PC-9 (cell line): Measurements from ENCODE around the gene NRXN2. TPM values are rescaled to one million over a fixed set of nuclear protein-coding genes. Genes with fewer than 3 reads are reported as not detected.

Experiments
- BruUV-seq: library from RNA; stranded (reverse); fragments of 400-500 nt; replicated peaks from 2 replicates; lab custom pipeline; 2021; lab: Mats Ljungman, UMichigan
- CTCF ChIA-PET: fragments of 300-600 bp; sonication (Branson Sonifier 250); formaldehyde crosslinking; loops from one replicate; lab custom pipeline; 2022; ENCODE audit warnings: antibody characterized with exemption; lab: Charles Lee
- POLR2A ChIA-PET: fragments of 300-600 bp; sonication (Branson Sonifier 250); formaldehyde crosslinking; loops from one replicate; lab custom pipeline; 2022; ENCODE audit warnings: antibody characterized with exemption; ENCODE audit not compliant: unreplicated experiment; lab: Charles Lee
- DNase-seq, 2 experiments: peaks; one replicate each; pipeline versions ENCODE4 v3.0.0 to v3.0.0-alpha.2; 2015 to 2022; ENCODE audit warnings: mixed read lengths in 1 of 2
- H2AFZ ChIP-seq: fragments of 200-600 bp; sonication (generic); 2 replicates; pipeline ENCODE4 v1.8.1; 2017; ENCODE audit warnings: antibody characterized with exemption
- H3F3A ChIP-seq: fragments of 200-600 bp; sonication (generic); 2 replicates; pipeline ENCODE4 v1.8.1; 2017; ENCODE audit warnings: antibody characterized with exemption, mild to moderate bottlenecking, low read depth; ENCODE audit not compliant: insufficient read depth
- H3K27ac ChIP-seq: fragments of 200-600 bp; sonication (generic); 2 replicates; pipeline ENCODE4 v1.6.1; 2016; ENCODE audit warnings: mixed run types
- H3K27me3 ChIP-seq: fragments of 200-600 bp; sonication (generic); 2 replicates; pipeline ENCODE4 v1.6.1; 2016; ENCODE audit warnings: low read depth, mixed run types; ENCODE audit not compliant: insufficient read depth
- H3K36me3 ChIP-seq: fragments of 200-600 bp; sonication (generic); 2 replicates; pipeline ENCODE4 v1.6.1; 2016; ENCODE audit warnings: low read depth, mixed run types
- H3K4me1 ChIP-seq: fragments of 200-600 bp; sonication (generic); replicated peaks from 2 replicates; pipeline ENCODE4 v1.6.1; 2016; ENCODE audit warnings: mixed run types; ENCODE audit not compliant: insufficient read depth
- H3K4me2 ChIP-seq: fragments of 200-600 bp; sonication (generic); 2 replicates; pipeline ENCODE4 v1.6.1; 2017; ENCODE audit warnings: mixed run types
- H3K4me3 ChIP-seq: fragments of 200-600 bp; sonication (generic); 2 replicates; pipeline ENCODE4 v1.6.1; 2016; ENCODE audit warnings: mixed run types
- H3K79me2 ChIP-seq: fragments of 200-600 bp; sonication (generic); 2 replicates; pipeline ENCODE4 v1.6.1; 2017; ENCODE audit warnings: low read depth, mixed run types
- H3K9me2 ChIP-seq: fragments of 200-600 bp; sonication (generic); 2 replicates; pipeline ENCODE4 v1.8.1; 2017; ENCODE audit warnings: mild to moderate bottlenecking; ENCODE audit not compliant: insufficient read depth
- H3K9me3 ChIP-seq: fragments of 200-600 bp; sonication (generic); 2 replicates; pipeline ENCODE4 v1.8.1; 2016; ENCODE audit warnings: low read depth; ENCODE audit not compliant: insufficient read depth
- H4K20me1 ChIP-seq: fragments of 200-600 bp; sonication (generic); 2 replicates; pipeline ENCODE4 v1.8.1; 2017; ENCODE audit not compliant: insufficient read depth
- EZH2 ChIP-seq: fragments of 200-600 bp; sonication (generic); IDR thresholded peaks from 2 replicates; pipeline ENCODE4 v1.8.0; 2017; ENCODE audit warnings: antibody characterized with exemption, low read depth
- intact Hi-C: fragments of 100-400 bp; cut with micrococcal nuclease; formaldehyde crosslinking; loops from one replicate; pipeline ENCODE4 v1.10.0; 2022; ENCODE audit not compliant: unreplicated experiment
- total RNA-seq: library from RNA; stranded (reverse); gene quantifications from 2 replicates; pipeline ENCODE4 v1.2.3, GENCODE V29; 2021
- TF ChIP-seq, protein P1 (sequence below): fragments of 200-600 bp; sonication (generic); conservative IDR thresholded peaks from 2 replicates; pipeline ENCODE4 v1.6.1; 2017; ENCODE audit warnings: mixed run types, antibody characterized with exemption, mild to moderate bottlenecking, moderate library complexity

NRXN2 gene
- total RNA-seq, 1 experiment from 2014 or later = not detected

GRCh38 chr11:64688534-64688982 is 34.4 kb downstream of the NRXN2 start:
- intact Hi-C loops = loop anchor here (1.0 to 5.0 kb wide), 3 partner anchors 135 to 239 kb away; partner anchors contain the start of gene CDC42BPG
- H3K36me3 ChIP-seq = no peaks in the 10 kb centered on the region
- H3K9me3 ChIP-seq = no peaks in the 10 kb centered on the region
- H2AFZ ChIP-seq = no peak overlapping the region
- peak overlapping the region; percentile 74 for H3K4me2 ChIP-seq
- H3K4me3 ChIP-seq = peak overlapping the region; percentile 45; the same call in 1 of the 2 replicates
- BruUV-seq = no TSS peak
- ChIA-PET CTCF (interaction anchor here (0.5 to 1.9 kb wide), 24 partner anchors 9 to 1135 kb away, joined by 3 to 16 read pairs (median 4); partner anchors contain the start of genes CATSPERZ, PRDX5 and TRMT112), POLR2A (interaction anchor here (0.6 to 0.7 kb wide), 2 partner anchors 16 to 155 kb away, joined by 3 to 8 read pairs; no protein-coding TSS in a partner anchor)
- H3K27ac ChIP-seq = no peak overlapping the region
- peak; percentile 60 to 89 for DNase-seq
- no peaks in the 10 kb centered on the region for H3F3A ChIP-seq
- TF ChIP-seq EZH2 = no peak
- TF ChIP-seq, protein P1, sequence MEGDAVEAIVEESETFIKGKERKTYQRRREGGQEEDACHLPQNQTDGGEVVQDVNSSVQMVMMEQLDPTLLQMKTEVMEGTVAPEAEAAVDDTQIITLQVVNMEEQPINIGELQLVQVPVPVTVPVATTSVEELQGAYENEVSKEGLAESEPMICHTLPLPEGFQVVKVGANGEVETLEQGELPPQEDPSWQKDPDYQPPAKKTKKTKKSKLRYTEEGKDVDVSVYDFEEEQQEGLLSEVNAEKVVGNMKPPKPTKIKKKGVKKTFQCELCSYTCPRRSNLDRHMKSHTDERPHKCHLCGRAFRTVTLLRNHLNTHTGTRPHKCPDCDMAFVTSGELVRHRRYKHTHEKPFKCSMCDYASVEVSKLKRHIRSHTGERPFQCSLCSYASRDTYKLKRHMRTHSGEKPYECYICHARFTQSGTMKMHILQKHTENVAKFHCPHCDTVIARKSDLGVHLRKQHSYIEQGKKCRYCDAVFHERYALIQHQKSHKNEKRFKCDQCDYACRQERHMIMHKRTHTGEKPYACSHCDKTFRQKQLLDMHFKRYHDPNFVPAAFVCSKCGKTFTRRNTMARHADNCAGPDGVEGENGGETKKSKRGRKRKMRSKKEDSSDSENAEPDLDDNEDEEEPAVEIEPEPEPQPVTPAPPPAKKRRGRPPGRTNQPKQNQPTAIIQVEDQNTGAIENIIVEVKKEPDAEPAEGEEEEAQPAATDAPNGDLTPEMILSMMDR = peak; percentile 94
- no peaks in the 10 kb centered on the region for H3K4me1 ChIP-seq
- H4K20me1 ChIP-seq = no peaks in the 10 kb centered on the region
- no peaks in the 10 kb centered on the region for H3K79me2 ChIP-seq
- no peaks in the 10 kb centered on the region for H3K9me2 ChIP-seq
- H3K27me3 ChIP-seq = peaks cover 54% of the 10 kb centered on the region

DNA sequence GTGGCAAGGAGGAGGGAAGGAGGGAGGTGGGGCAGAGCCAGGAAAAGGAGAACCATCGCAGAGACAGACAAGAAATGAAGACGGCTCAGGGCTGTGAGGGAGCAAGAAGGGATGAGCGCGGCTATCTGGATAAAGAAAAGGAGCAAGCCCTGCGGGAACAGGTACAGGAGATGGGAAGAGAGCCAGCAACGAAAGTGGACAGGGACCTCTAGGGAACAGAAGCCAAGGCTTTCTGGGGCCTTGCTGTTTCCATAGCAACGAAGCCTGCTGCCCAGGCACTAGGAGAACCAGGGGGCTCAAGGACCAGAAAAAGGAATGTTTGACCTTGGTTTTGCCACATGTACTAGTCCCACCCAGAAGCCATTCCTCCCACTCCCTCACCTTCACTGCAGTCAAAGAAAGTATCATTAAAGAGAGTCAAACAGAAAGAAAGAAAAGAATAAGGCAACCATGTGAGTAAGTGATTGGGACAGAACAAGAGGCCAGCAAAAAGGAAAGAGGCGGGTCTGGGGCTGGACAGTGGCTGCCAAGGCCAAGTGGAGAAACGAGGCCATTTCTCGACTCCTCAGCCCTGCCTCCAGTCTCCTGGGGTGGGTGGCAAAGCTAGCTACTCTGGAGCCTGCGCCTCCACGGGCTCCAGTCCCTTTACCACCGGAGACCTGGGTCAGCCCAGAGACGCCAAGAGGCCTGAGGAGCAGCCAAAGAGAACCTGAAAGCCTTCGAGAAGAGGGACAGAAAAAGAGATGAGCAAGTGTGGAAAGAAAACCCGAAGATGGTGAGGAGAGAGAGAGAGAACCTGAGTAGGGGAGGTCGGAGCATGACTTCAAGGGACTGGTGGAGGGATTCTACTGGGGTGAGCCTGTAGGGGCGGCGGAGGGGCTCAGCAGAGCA is 35.1 kb downstream of the NRXN2 start:
- no peak for DNase-seq
- Histone ChIP-seq H3K4me1 (no peaks in the 10 kb centered on the region), H3F3A (no peaks in the 10 kb centered on the region), H3K9me2 (no peaks in the 10 kb centered on the region), H4K20me1 (no peaks in the 10 kb centered on the region), H3K4me2 (peak overlapping the region; percentile 74; the same call in 1 of the 2 replicates), H2AFZ (no peak overlapping the region), H3K36me3 (no peaks in the 10 kb centered on the region), H3K27me3 (peaks cover 52% of the 10 kb centered on the region), H3K27ac (no peak overlapping the region), H3K9me3 (no peaks in the 10 kb centered on the region), H3K79me2 (no peaks in the 10 kb centered on the region), H3K4me3 (no peak overlapping the region)
- BruUV-seq = no TSS peak
- POLR2A ChIA-PET = interaction anchor here (0.7 kb wide), 1 partner anchor 16 kb away, joined by 8 read pairs; no protein-coding TSS in a partner anchor
- TF ChIP-seq, protein P1 = no peak
- no peak for TF ChIP-seq EZH2
- intact Hi-C loops = loop anchor here (1.0 to 5.0 kb wide), 3 partner anchors 135 to 239 kb away; partner anchors contain the start of gene CDC42BPG
- CTCF ChIA-PET = interaction anchor here (0.6 to 1.9 kb wide), 11 partner anchors 9 to 388 kb away, joined by 3 to 16 read pairs (median 4); partner anchors contain the start of genes CATSPERZ, PRDX5 and TRMT112

DNA sequence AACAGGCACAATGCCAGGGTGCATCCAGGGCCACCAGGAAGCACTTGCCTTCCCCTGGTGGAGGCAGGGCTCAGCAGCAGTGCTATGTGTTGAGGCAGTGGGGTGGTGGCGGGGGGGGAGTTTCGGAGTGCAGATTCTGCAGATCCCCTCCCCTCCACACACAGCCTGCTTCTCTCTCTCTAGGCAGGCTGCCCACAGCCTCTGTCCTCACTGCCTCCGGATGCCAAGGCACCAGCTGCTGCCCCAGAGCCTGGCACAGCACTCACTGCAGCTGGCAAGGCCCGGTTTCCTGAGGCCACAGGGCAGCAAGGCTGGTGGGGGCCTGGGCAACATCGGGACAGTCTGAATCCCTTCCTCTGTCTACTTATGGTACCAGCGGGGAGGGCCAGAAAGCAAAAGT is 35.8 kb downstream of the NRXN2 start:
- POLR2A ChIA-PET = no interaction called here
- CTCF ChIA-PET = no interaction called here

More for the DNA sequence above, 35.8 kb downstream of the NRXN2 start:
- no peak for DNase-seq
- Histone ChIP-seq H4K20me1 (no peaks in the 10 kb centered on the region), H3K79me2 (no peaks in the 10 kb centered on the region), H3K4me1 (no peaks in the 10 kb centered on the region), H3K4me3 (no peak overlapping the region), H3K27ac (no peak overlapping the region), H2AFZ (no peak overlapping the region), H3F3A (no peaks in the 10 kb centered on the region), H3K27me3 (peaks cover 52% of the 10 kb centered on the region), H3K9me2 (no peaks in the 10 kb centered on the region), H3K4me2 (no peak overlapping the region), H3K36me3 (no peaks in the 10 kb centered on the region), H3K9me3 (no peaks in the 10 kb centered on the region)
- no TSS peak for BruUV-seq
- TF ChIP-seq, protein P1 = no peak
- TF ChIP-seq EZH2 = no peak
- intact Hi-C loops = loop anchor here (5.0 kb wide), 1 partner anchor 155 kb away; the partner anchor contains the start of gene CDC42BPG
